Lung (tissue), 12 donors: Measurements from ENCODE around the gene CSF1. TPM values are rescaled to one million over a fixed set of nuclear protein-coding genes. Genes with fewer than 3 reads are reported as not detected.

Experiments
- ATAC-seq: fragments of 200-7000 bp; cut with Tn5 transposase; one replicate; pipeline ENCODE4 v1.9.1; 2020; ENCODE audit warnings: moderate number of reproducible peaks; ENCODE audit not compliant: insufficient read depth, low FRiP score
- DNase-seq, 3 donors: peaks; one replicate each; pipeline ENCODE4 v3.0.0-alpha.2; 2013 to 2017
- H3K27ac ChIP-seq, 2 donors: one replicate each; pipeline ENCODE4 v1.5.1; 2013; ENCODE audit warnings: mild to moderate bottlenecking in 2 of 2, moderate library complexity in 2 of 2, control low read depth in 1 of 2, inconsistent platforms in 1 of 2, low read depth in 1 of 2, low read length in 1 of 2
- H3K27me3 ChIP-seq, 3 donors: one replicate each; pipeline ENCODE4 v1.5.1; 2013; ENCODE audit warnings: low read length in 2 of 3; ENCODE audit not compliant: control insufficient read depth in 3 of 3, insufficient read depth in 3 of 3
- H3K36me3 ChIP-seq, 4 donors: one replicate each; pipeline ENCODE4 v1.5.1; 2013; ENCODE audit warnings: low read length in 4 of 4, mild to moderate bottlenecking in 1 of 4, moderate library complexity in 1 of 4; ENCODE audit not compliant: control insufficient read depth in 4 of 4, insufficient read depth in 4 of 4
- H3K4me1 ChIP-seq, 5 donors: one replicate each; pipeline ENCODE4 v1.5.1; 2013; ENCODE audit warnings: low read length in 5 of 5, mild to moderate bottlenecking in 2 of 5, moderate library complexity in 1 of 5; ENCODE audit not compliant: control insufficient read depth in 5 of 5, insufficient read depth in 5 of 5
- H3K4me3 ChIP-seq: one replicate; pipeline ENCODE4 v1.5.1; 2013; ENCODE audit warnings: mild to moderate bottlenecking, control low read depth, moderate library complexity
- H3K9ac ChIP-seq, 2 donors: one replicate each; pipeline ENCODE4 v1.5.1; 2013; ENCODE audit warnings: low read length in 2 of 2, control low read depth in 1 of 2; ENCODE audit not compliant: insufficient read depth in 1 of 2
- H3K9me3 ChIP-seq, 4 donors: one replicate each; pipeline ENCODE4 v1.5.1; 2013; ENCODE audit warnings: low read length in 3 of 4, mild to moderate bottlenecking in 1 of 4, moderate library complexity in 1 of 4; ENCODE audit not compliant: control insufficient read depth in 4 of 4, insufficient read depth in 3 of 4
- CTCF ChIP-seq: IDR thresholded peaks from 2 replicates; pipeline ENCODE4 v1.5.1; 2012; ENCODE audit warnings: mild to moderate bottlenecking; ENCODE audit errors: control extremely low read depth, extremely low read depth
- WGBS, 2 donors: extraction: QIAGEN DNeasy Blood & Tissue Kit; methylation state at CpG; one replicate each; pipeline ENCODE4 v1.1.7; 2013; 5-methylcytosine and 5-hydroxymethylcytosine counted together
- polyA plus RNA-seq, 2 donors: library from polyadenylated mRNA; stranded (reverse); fragments of 200-250 nt; gene quantifications; one replicate each; pipeline ENCODE4 v1.2.1, GENCODE V29; 2013
- total RNA-seq, 2 donors: library from RNA; depleted of rRNA in 1 of 2; stranded (reverse); fragments of >200 nt in 1 of 2; gene quantifications; one replicate each; pipeline ENCODE4 v1.2.1, GENCODE V29; 2014 to 2021
- donor health status: control.
- donor health status: control.
- donor health status: Bipolar disorder and iron deficiency.
- donor health status: healthy.
- donor health status: DM: yes; HTN: yes; CAD: no.

CSF1 gene
- total and polyA plus RNA-seq, 4 donors = 13.5 to 65.3 (median 28.5) TPM

GRCh38 chr1:109898842-109899241 lies 11.8 kb upstream of the CSF1 start:
- Histone ChIP-seq H3K36me3 (no peaks in the 10 kb centered on the region), H3K27ac (no peak overlapping the region), H3K9me3 (no peaks in the 10 kb centered on the region), H3K4me1 (peaks cover 0 to 20% (median 0%) of the 10 kb centered on the region in 5 donors), H3K9ac (no peak overlapping the region), H3K4me3 (no peak overlapping the region), H3K27me3 (no peaks in the 10 kb centered on the region)
- no peak for TF ChIP-seq CTCF
- DNase-seq (no peak), ATAC-seq (no peak)
- WGBS, 2 donors = 79 to 82% methylated on average over 2 of the region's 2 CpGs

GRCh38 chr1:109901141-109901523 lies 9.5 kb upstream of the CSF1 start:
- no peak for TF ChIP-seq CTCF
- DNase-seq = no peak

GRCh38 chr1:109901524-109902145 lies 9.0 kb upstream of the CSF1 start:
- Histone ChIP-seq H3K4me1 (peaks cover 0 to 3% (median 0%) of the 10 kb centered on the region in 5 donors), H3K9ac (no peak overlapping the region), H3K27ac (no peak overlapping the region), H3K9me3 (no peaks in the 10 kb centered on the region), H3K36me3 (no peaks in the 10 kb centered on the region), H3K27me3 (no peaks in the 10 kb centered on the region), H3K4me3 (no peak overlapping the region)
- peak in 1 of 3 donors; percentile 29 for DNase-seq
- TF ChIP-seq CTCF = no peak
- WGBS, 2 donors = 89 to 97% methylated on average over 4 of the region's 4 CpGs
- ATAC-seq = peak; percentile 29

More at GRCh38 chr1:109901141-109901523, 9.5 kb upstream of the CSF1 start:
- no peaks in the 10 kb centered on the region for H3K36me3 ChIP-seq
- 98 to 100% methylated on average over 2 of the region's 2 CpGs for WGBS, 2 donors
- ATAC-seq = no peak
- no peak overlapping the region for H3K27ac ChIP-seq
- H3K4me1 ChIP-seq = peaks cover 0 to 6% (median 0%) of the 10 kb centered on the region in 5 donors
- no peak overlapping the region for H3K4me3 ChIP-seq
- no peaks in the 10 kb centered on the region for H3K27me3 ChIP-seq
- no peaks in the 10 kb centered on the region for H3K9me3 ChIP-seq
- no peak overlapping the region for H3K9ac ChIP-seq
